ENCODE measurements around the gene CAPN15. TPM values are rescaled to one million over a fixed set of nuclear protein-coding genes. Genes with fewer than 3 reads are reported as not detected.
"Not testable (repeated sequence)": the region's sequence is repeated elsewhere in the genome, so short reads cannot be mapped to it uniquely, and the experiment has no call there.

The CAPN15 gene
- total and polyA plus RNA-seq, 10 donors = 25.8 to 71.7 (median 62.5) TPM

DNA sequence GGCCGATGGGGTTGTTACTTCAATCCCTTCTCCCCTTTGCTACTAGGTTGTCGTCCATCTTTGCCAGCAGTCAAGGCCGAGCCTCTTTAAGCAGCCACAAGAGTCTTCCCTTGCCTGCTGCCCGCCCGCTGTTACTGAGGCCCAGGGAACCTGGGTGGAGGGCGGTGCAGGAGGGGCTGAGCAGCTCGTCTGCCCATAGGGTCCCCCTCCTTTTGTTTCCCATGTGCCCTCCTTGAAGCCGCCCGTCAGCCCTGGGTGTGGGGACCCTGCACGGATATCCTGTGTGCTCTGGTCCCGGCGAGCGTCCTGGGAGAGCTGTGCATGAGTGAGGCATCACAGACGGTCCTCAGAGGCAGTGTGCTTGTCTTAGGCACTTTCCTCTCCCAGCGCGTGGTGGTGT, 37.9 kb upstream of the CAPN15 start:
- no peaks in the 10 kb centered on the region for H3K4me1 ChIP-seq
- H3K36me3 ChIP-seq = peaks cover 0 to 46% (median 11%) of the 10 kb centered on the region in 6 donors
- intact Hi-C loops (cut with DNase I; ENCODE audit: low total_unique reads) = loop anchor here (10.0 kb wide), 1 partner anchor 65 kb away; the partner anchor contains the start of gene RAB11FIP3
- TF ChIP-seq, protein P1, sequence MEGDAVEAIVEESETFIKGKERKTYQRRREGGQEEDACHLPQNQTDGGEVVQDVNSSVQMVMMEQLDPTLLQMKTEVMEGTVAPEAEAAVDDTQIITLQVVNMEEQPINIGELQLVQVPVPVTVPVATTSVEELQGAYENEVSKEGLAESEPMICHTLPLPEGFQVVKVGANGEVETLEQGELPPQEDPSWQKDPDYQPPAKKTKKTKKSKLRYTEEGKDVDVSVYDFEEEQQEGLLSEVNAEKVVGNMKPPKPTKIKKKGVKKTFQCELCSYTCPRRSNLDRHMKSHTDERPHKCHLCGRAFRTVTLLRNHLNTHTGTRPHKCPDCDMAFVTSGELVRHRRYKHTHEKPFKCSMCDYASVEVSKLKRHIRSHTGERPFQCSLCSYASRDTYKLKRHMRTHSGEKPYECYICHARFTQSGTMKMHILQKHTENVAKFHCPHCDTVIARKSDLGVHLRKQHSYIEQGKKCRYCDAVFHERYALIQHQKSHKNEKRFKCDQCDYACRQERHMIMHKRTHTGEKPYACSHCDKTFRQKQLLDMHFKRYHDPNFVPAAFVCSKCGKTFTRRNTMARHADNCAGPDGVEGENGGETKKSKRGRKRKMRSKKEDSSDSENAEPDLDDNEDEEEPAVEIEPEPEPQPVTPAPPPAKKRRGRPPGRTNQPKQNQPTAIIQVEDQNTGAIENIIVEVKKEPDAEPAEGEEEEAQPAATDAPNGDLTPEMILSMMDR (IDR thresholded peaks at IDR 0.05 in 8 of 11, conservative IDR thresholded peaks at IDR 0.05 in 3 of 11) = no peak
- no peak for TF ChIP-seq POLR2AphosphoS5 (IDR thresholded peaks at IDR 0.05)
- no peak for TF ChIP-seq POLR2A (IDR thresholded peaks at IDR 0.05)
- no peaks in the 10 kb centered on the region for H3K9me3 ChIP-seq
- no peak overlapping the region for H3K27ac ChIP-seq
- no peaks in the 10 kb centered on the region for H3K27me3 ChIP-seq (replicated peaks in 1 of 7)
- WGBS, 5 donors = 91 to 95% (median 94%) methylated on average over 16 of the region's 16 CpGs
- no peak overlapping the region for H3K4me3 ChIP-seq
- no peak for DNase-seq

- no peak overlapping the region for H3K4me3 ChIP-seq
- H3K27ac ChIP-seq = no peak overlapping the region
- peaks cover 0 to 40% (median 11%) of the 10 kb centered on the region in 6 donors for H3K36me3 ChIP-seq
- intact Hi-C loops (cut with DNase I; ENCODE audit: low total_unique reads) = no loop called here
- H3K4me1 ChIP-seq = peaks cover 0 to 8% (median 2%) of the 10 kb centered on the region in 6 donors
- WGBS, 5 donors = 83 to 97% (median 91%) methylated on average over 10 of the region's 10 CpGs
- H3K9me3 ChIP-seq = no peaks in the 10 kb centered on the region
- no peak for TF ChIP-seq POLR2AphosphoS5 (IDR thresholded peaks at IDR 0.05)
- no peak for TF ChIP-seq POLR2A (IDR thresholded peaks at IDR 0.05)
- TF ChIP-seq, protein P1 (IDR thresholded peaks at IDR 0.05 in 8 of 11, conservative IDR thresholded peaks at IDR 0.05 in 3 of 11) = no peak
- no peaks in the 10 kb centered on the region for H3K27me3 ChIP-seq (replicated peaks in 1 of 7)
- no peak for DNase-seq
Measured at GRCh38 chr16:490768-491167, 36.7 kb upstream of the CAPN15 start.

- Histone ChIP-seq H3K9me3 (no peaks in the 10 kb centered on the region), H3K27ac (no peak overlapping the region), H3K4me3 (no peak overlapping the region), H3K27me3 (replicated peaks in 1 of 7) (no peaks in the 10 kb centered on the region), H3K4me1 (peaks cover 0 to 15% (median 3%) of the 10 kb centered on the region in 6 donors), H3K36me3 (peaks cover 0 to 40% (median 11%) of the 10 kb centered on the region in 6 donors)
- TF ChIP-seq, protein P1 (IDR thresholded peaks at IDR 0.05 in 8 of 11, conservative IDR thresholded peaks at IDR 0.05 in 3 of 11) = no peak
- no peak for TF ChIP-seq POLR2A (IDR thresholded peaks at IDR 0.05)
- TF ChIP-seq POLR2AphosphoS5 (IDR thresholded peaks at IDR 0.05) = no peak
- 88 to 97% (median 92%) methylated on average over 14 to 19 of the region's 19 CpGs for WGBS, 5 donors
- no peak for DNase-seq
- intact Hi-C loops (cut with DNase I; ENCODE audit: low total_unique reads) = no loop called here
Measured at GRCh38 chr16:491220-491919, 36.1 kb upstream of the CAPN15 start.

DNA sequence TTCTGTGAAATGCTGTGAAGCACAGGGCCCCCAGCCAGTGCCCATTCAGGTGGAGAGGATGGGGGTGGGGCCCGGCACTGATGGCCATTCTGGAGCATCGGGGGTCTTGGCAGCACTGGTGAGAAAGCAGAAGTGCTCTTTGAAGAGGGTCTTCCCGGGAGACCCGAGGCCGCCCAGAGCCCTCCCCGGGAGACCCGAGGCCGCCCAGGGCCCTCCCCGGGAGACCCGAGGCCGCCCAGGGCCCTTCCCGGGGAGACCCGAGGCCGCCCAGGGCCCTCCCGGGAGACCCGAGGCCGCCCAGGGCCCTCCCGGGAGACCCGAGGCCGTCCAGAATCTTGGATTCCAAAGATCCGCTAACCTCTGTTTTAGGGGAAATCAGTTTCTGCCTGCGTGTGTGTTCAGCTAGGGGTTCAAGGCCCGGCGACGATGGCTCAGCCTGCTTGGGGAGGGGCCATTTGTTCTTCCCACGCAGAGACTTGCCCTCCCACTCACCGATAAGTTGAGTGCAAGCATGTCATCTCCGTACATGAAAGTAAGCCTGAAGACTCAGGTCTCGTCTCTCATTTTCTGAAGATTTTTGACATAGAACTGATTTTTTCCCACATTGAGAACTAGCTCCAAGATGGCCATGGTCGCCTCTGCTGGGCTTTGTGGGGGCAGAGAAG, 35.2 kb upstream of the CAPN15 start:
- Histone ChIP-seq H3K27ac (no peak overlapping the region), H3K4me3 (no peak overlapping the region), H3K4me1 (peaks cover 0 to 15% (median 3%) of the 10 kb centered on the region in 6 donors), H3K9me3 (no peaks in the 10 kb centered on the region), H3K27me3 (replicated peaks in 1 of 7) (no peaks in the 10 kb centered on the region), H3K36me3 (peaks cover 0 to 46% (median 11%) of the 10 kb centered on the region in 6 donors)
- 86 to 94% (median 92%) methylated on average over 26 to 30 of the region's 30 CpGs for whole genome bisulfite sequencing, 5 donors
- DNase-seq = no peak
- no peak for TF ChIP-seq POLR2A (IDR thresholded peaks at IDR 0.05)
- no peak for TF ChIP-seq POLR2AphosphoS5 (IDR thresholded peaks at IDR 0.05)
- TF ChIP-seq, protein P1 (IDR thresholded peaks at IDR 0.05 in 8 of 11, conservative IDR thresholded peaks at IDR 0.05 in 3 of 11) = no peak
- intact Hi-C loops (cut with DNase I; ENCODE audit: low total_unique reads) = no loop called here

GRCh38 chr16:494676-495075, 32.8 kb upstream of the CAPN15 start:
- H3K4me3 ChIP-seq; intact Hi-C loops (cut with DNase I; ENCODE audit: low total_unique reads): not testable (repeated sequence)

More at GRCh38 chr16:494676-495075, 32.8 kb upstream of the CAPN15 start:
- Histone ChIP-seq H3K4me1 (peaks cover 0 to 15% (median 3%) of the 10 kb centered on the region in 6 donors), H3K36me3 (peaks cover 0 to 55% (median 8%) of the 10 kb centered on the region in 6 donors)
- H3K9me3 ChIP-seq; H3K27me3 ChIP-seq (replicated peaks in 1 of 7); H3K27ac ChIP-seq; DNase-seq: not testable (repeated sequence)
- WGBS, 5 donors = 80 to 88% (median 84%) methylated on average over 15 of the region's 15 CpGs

Data from spleen (tissue), 11 donors.